Chondrocyte (in vitro differentiated cells): ENCODE data around the gene PRDX5. TPM values are rescaled to one million over a fixed set of nuclear protein-coding genes. Genes with fewer than 3 reads are reported as not detected.
A peak's percentile ranks its signal among the peaks of the same experiment; 100 is the strongest.

Source experiments
- DNase-seq: peaks from one replicate; pipeline ENCODE4 v3.0.0; 2021; ENCODE audit warnings: mixed read lengths, low spot score
- H3K27ac Mint-ChIP-seq: one replicate; pipeline ENCODE4 v1.8.0; 2021; ENCODE audit warnings: mild to moderate bottlenecking, moderate library complexity, mixed read lengths; ENCODE audit not compliant: unreplicated experiment
- H3K27me3 Mint-ChIP-seq: 2 replicates; pipeline ENCODE4 v1.8.0; 2021; ENCODE audit warnings: low read depth, mixed read lengths
- H3K36me3 Mint-ChIP-seq: 2 replicates; pipeline ENCODE4 v1.8.0; 2021; ENCODE audit warnings: low read depth, mixed read lengths
- H3K4me1 Mint-ChIP-seq: 2 replicates; pipeline ENCODE4 v1.8.0; 2021; ENCODE audit warnings: low read depth, mild to moderate bottlenecking, mixed read lengths
- H3K4me3 Mint-ChIP-seq: one replicate; pipeline ENCODE4 v1.8.0; 2021; ENCODE audit warnings: mild to moderate bottlenecking, moderate library complexity, mixed read lengths; ENCODE audit not compliant: unreplicated experiment
- H3K9me3 Mint-ChIP-seq: 2 replicates; pipeline ENCODE4 v1.8.0; 2021; ENCODE audit warnings: low read depth, mixed read lengths
- total RNA-seq: library from RNA; stranded (reverse); gene quantifications from 3 replicates; pipeline ENCODE4 v1.2.1, GENCODE V29; 2021
- TF ChIP-seq, protein P1 (sequence below): fragments of 200-600 bp; sonication (generic); IDR thresholded peaks from 2 replicates; pipeline ENCODE4 v1.5.0; 2021; ENCODE audit warnings: antibody characterized with exemption, mild to moderate bottlenecking, moderate library complexity

Gene PRDX5
- total RNA-seq, 1 donor from 2014 or later: 232 TPM

GRCh38 chr11:64343767-64344559, 26.0 kb downstream of the PRDX5 start:
- DNase-seq: no peak
- Mint-ChIP-seq H3K4me3 (no peak overlapping the region), H3K27me3 (no peaks in the 10 kb centered on the region), H3K4me1 (no peaks in the 10 kb centered on the region), H3K36me3 (no peaks in the 10 kb centered on the region), H3K27ac (no peak overlapping the region), H3K9me3 (no peaks in the 10 kb centered on the region)
- TF ChIP-seq, protein P1, sequence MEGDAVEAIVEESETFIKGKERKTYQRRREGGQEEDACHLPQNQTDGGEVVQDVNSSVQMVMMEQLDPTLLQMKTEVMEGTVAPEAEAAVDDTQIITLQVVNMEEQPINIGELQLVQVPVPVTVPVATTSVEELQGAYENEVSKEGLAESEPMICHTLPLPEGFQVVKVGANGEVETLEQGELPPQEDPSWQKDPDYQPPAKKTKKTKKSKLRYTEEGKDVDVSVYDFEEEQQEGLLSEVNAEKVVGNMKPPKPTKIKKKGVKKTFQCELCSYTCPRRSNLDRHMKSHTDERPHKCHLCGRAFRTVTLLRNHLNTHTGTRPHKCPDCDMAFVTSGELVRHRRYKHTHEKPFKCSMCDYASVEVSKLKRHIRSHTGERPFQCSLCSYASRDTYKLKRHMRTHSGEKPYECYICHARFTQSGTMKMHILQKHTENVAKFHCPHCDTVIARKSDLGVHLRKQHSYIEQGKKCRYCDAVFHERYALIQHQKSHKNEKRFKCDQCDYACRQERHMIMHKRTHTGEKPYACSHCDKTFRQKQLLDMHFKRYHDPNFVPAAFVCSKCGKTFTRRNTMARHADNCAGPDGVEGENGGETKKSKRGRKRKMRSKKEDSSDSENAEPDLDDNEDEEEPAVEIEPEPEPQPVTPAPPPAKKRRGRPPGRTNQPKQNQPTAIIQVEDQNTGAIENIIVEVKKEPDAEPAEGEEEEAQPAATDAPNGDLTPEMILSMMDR: peak; percentile 45

- no peak for DNase-seq
- no peak overlapping the region for H3K4me3 Mint-ChIP-seq
- H3K9me3 Mint-ChIP-seq: no peaks in the 10 kb centered on the region
- no peaks in the 10 kb centered on the region for H3K36me3 Mint-ChIP-seq
- no peaks in the 10 kb centered on the region for H3K4me1 Mint-ChIP-seq
- H3K27me3 Mint-ChIP-seq: no peaks in the 10 kb centered on the region
- TF ChIP-seq, protein P1: no peak
- no peak overlapping the region for H3K27ac Mint-ChIP-seq
Measured at GRCh38 chr11:64344787-64345186, 26.9 kb downstream of the PRDX5 start.

GRCh38 chr11:64347193-64347867, 29.4 kb downstream of the PRDX5 start:
- no peak for DNase-seq
- Mint-ChIP-seq H3K9me3 (no peaks in the 10 kb centered on the region), H3K36me3 (no peaks in the 10 kb centered on the region), H3K27ac (no peak overlapping the region), H3K4me1 (no peaks in the 10 kb centered on the region), H3K27me3 (no peaks in the 10 kb centered on the region), H3K4me3 (no peak overlapping the region)
- TF ChIP-seq, protein P1: no peak

- Mint-ChIP-seq H3K9me3 (no peaks in the 10 kb centered on the region), H3K27me3 (no peaks in the 10 kb centered on the region), H3K36me3 (no peaks in the 10 kb centered on the region), H3K4me1 (no peaks in the 10 kb centered on the region), H3K4me3 (no peak overlapping the region), H3K27ac (no peak overlapping the region)
- no peak for DNase-seq
- TF ChIP-seq, protein P1: no peak
Measured at GRCh38 chr11:64348383-64349024, 30.6 kb downstream of the PRDX5 start.

- H3K27ac Mint-ChIP-seq: no peak overlapping the region
- no peaks in the 10 kb centered on the region for H3K27me3 Mint-ChIP-seq
- no peak overlapping the region for H3K4me3 Mint-ChIP-seq
- H3K4me1 Mint-ChIP-seq: no peaks in the 10 kb centered on the region
- H3K36me3 Mint-ChIP-seq: no peaks in the 10 kb centered on the region
- no peak for DNase-seq
- H3K9me3 Mint-ChIP-seq: no peaks in the 10 kb centered on the region
- TF ChIP-seq, protein P1: no peak
Measured at GRCh38 chr11:64349025-64349387, 31.1 kb downstream of the PRDX5 start.
